GM04504 (cell line): ENCODE measurements around the gene MARK2.

Experiments used
- DNase-seq: peaks from one replicate; pipeline ENCODE4 v3.0.0-alpha.2; 2012; ENCODE audit warnings: low read depth

Gene MARK2

DNA sequence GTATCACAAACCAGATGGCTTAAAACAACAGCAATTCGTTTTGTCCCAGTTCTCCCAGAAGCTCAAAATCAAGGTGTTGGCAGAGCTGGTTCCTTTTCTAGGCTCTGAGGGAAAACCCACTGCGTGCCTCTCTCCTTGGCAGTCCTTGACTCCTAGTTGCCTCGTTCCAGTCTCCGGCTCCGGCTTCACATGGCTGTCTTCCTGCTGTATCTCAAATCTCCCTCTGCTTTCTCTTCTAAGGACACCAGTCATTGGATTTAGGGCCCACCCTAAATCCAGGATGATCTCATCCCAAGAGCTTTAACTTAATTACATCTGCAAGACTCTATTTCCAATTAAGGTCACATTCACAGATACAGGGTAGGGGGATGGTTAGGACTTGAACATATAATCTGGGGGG lies 90.7 kb downstream of the MARK2 start:
- DNase-seq = no peak

DNA sequence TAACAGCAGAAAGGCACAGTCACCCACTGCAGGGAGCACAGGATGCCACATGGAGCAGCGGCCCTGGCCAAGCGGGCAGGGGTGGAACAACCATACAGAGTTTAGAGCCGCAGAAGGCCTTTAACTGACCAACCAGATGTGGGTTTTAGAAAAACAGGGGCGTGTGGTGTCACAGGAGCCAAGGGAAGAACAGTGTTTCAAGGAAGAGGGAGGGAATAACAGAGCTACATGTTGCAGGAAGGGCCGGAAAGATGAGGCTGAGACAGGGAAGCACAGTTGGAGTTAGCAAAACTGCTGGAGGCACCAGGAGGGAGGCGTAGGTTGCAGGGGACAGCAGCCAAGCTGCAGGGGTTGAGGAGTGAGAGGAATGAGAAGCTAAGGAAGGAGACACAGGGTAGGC lies 92.1 kb downstream of the MARK2 start:
- DNase-seq = no peak

DNA sequence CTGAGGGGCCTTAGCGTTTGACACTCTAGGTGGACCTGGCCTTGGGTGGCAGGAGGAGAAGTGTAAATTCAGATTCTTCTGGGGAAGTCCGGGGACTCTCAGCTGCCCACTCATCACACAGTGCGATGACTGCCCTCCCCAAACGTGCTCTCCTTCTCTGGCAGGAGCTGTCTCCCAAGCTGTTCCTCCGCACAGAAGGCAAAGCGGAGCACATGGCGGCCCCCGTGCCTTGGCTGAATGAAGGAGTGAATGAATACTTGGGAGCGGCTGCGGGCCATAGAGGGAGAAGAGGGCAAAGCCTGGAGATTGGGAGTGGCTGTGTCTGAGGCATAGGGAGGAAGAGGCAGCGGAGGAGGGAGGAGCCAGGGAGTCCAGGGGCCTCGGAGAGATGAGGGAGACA lies 93.0 kb downstream of the MARK2 start:
- DNase-seq = no peak

DNA sequence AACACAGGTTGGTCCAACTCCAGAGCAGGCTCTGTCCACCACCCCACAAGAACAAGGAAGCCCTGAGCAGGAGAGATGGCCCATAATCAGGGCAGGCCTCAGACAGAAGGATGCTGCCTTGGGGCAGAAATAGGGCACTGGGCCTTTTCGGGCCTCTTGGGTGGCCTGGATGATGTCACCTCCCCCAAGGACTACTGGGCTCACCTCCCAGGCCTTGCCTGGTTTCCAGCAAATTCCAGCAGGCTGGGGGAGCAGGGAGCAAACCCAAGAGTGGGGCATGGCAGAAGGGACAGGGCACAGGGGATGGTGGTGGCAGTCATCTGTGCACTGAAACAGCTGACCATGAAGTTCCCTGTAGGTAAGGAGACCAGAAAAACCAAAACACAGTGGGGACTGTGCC lies 94.5 kb downstream of the MARK2 start:
- DNase-seq = no peak

DNA sequence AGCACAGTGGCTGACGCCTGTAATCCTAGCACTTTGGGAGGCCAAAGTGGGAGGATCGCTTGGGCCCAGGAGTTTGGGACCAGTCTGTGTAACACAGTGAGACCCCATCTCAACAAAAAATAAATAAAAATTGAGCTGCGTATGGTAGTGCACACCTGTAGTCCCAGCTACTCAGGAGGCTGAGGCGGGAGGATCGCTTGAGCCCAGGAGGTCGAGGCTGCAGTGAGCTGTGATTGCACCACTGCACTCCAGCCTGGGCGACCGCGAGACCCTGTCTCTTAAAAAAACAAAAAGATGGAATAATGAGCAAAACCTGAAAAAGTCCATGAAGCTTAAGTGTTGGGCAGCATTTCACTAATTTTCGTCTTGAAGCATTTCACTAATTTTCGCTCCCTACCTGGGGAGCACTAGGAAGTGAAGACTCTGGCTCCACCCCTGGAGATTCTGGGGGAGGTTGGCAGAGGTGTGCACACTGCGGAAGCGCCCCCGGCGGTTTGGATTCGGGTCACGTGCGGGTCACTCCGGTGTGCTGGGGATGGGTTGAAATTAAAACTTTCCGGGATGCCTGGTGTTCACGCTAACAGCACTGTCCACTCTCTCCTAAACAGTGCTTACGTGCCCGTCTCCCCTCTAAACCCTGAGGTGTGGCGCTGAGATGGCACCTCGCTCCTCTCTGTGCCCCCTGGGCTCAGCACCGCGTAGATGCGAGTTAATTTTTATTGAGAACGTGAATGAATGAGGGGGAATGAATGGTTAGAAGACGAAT lies 99.0 kb downstream of the MARK2 start:
- no peak for DNase-seq

DNA sequence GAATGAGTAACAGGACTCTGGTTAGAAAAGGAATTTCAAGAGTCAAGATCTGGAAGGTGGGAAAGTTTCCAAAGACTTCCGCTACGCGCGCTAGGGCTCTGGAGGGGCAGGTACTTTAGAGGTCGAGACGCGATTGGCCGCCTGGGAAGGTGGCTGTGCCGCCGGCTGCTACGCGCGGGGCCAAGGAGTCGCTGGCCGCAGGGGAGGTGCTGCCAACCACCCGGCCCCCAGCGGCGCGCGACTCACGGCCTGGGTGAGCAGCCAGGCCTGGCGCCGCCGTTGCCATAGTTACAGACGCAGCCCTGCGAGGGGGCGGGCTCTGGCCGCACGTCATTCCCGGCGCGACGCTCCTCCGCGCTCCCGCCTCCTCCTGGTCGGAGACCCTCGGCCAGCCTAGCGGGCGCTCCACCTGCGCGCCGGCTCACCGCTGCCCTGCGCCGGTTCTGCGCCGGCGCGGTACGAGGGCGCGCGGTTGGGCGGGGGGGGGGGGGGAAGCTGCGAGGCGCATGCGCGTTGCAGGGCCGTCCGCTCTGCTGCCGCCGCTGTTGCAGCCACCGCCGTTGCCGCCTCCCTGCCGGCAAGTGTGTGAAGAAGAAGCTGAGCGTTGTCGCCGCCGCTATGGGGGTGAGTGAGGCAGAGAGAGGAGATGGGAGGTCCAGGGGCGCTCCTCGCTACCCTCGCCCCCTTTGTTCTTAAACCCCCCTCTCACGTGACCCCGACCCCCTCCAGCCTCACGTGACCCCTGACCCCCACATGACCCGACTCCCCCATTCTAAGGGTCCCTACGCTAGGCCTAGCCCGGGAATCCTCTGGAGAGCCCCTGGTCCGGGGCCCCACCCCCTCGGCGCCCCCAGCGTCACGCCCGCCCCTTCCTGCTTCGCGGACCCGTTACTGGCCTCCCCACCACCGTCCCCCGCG lies 99.8 kb downstream of the MARK2 start, which contains the start of gene NAA40:
NAA40 (plus strand) TSS at position 524 of the 918 bp plus-strand sequence; CDS start at position 619, 95 bp downstream.
- peak; percentile 86 for DNase-seq

DNA sequence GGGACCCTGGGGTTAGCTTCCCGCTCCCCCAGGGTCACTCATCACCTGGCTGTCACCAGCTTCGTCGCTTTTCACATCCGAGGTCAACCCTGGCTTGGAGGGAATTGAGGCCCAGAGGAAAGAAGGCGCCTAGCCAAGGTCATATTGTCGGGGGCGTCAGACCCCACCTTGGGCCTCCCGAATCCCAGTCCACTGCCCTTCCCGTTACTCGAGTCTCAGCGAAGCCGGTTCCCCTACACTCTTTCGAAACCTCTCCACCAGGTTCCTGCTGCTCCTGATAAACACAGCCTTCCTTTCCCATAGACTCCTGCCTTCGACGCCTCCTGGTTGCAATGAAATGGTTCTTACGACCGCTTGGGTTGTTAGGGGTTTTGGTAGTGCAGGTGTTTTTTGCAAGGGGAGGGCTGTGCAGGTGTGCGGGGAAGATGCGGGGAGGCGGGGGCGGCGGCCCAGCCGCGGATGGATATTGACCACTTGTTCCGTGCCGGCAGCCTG lies 100.5 kb downstream of the MARK2 start:
- DNase-seq = no peak

DNA sequence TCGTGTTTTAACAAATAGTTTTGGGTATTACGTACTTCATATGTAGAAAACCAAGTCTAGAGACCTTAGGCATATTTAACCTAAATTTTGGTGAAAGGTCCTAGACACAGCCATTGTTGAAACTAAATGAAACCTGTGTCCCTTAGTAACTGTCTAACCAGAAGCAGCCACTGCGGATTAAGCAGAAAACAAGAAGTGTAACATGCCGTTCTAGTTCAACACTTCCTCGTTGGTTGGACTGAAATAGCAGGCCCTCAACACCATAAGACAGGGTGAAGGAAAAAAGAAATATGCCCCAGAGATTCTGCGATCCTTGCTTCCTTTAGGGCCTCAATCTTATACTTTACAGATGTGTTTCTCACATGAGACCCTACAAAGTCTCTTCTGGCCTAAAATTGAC lies 101.9 kb downstream of the MARK2 start:
- DNase-seq = no peak

DNA sequence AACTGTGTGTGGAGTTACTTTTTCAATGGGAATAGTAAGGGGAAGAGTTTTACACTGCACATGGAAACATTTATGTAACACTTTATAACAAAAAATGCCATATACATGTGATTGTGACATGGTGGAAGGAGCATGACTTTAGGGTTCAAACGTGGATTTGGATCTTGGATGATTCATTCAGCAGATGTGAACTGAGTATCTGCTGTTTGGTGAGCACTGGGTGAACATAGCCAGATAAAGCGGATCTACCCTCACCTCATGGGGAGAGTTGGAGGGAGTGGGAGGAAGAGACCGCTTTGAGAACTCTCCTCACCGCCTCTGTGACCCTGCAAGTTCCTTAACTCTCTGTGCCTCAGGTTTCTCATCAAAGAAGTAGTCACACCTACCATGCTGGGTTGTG lies 103.0 kb downstream of the MARK2 start:
- DNase-seq = no peak

DNA sequence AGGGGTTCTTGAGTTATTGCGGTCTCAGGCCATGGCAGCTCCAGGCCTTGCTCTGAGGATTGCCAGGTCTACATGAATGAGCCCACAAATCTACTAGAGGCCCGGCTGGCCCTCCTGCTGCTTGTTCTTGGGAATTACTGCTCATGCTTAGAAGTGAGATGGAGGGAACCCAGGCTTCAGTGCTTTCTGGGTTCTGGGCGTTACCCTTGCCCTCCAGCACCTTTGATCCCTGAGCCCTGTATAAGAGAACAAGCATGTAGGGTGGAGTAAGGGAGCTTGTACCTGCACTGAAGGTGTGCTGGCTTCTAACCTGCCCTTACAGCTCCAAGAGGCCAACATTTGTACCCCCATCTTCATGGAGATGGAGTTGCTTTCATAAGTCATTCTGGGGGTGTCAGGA lies 103.9 kb downstream of the MARK2 start:
- DNase-seq = no peak

DNA sequence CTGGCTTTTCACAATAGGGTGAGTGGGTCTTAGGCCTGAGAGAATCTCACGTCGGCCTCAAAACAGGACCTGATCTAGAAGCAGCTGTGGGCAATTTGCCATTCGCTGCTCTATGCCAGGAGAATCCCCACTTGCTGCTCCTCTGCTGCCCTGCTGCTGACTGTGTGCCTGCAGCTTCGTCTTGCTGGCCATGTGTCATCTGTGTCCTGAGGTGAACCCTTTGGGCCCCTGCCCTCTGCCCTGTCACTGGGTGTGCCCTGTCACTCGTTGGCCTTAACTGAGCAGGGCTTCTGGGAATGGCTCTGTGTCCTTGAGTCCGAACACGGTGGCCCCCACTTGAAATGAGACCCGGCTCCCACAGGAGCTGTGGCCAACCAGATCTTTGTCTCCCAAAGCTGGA lies 106.1 kb downstream of the MARK2 start:
- DNase-seq = no peak

DNA sequence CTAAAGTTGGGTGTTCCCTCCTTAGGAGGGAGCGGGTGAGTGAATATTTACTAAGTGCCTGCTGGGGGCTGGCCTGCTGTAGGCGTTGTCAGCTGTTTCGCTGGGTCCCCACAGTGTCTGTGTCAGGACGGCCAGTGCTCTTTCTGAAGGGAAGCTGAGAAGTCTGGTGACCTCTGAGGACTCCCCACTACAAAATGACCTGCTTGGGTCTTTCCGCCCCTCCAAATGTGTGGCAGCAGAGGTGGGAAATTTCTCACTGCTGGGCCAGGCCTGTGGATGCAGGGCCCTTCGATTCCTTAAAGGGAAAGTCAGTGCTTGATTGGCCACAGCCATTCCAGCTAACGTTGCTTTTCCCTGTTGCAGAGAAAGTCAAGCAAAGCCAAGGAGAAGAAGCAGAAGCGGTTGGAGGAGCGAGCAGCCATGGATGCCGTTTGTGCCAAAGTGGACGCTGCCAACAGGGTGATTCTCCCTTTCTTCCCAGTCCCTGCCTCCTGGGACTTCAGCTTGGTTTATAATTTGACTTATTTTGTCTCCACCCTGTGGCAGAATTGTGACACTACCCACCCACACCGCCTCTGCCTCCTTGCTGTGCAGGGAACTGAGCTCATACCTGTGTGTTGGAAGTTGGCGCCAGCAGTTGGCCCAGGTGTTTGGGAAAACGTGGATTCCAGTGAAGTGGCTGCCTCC lies 106.7 kb downstream of the MARK2 start:
- peak; percentile 63 for DNase-seq

DNA sequence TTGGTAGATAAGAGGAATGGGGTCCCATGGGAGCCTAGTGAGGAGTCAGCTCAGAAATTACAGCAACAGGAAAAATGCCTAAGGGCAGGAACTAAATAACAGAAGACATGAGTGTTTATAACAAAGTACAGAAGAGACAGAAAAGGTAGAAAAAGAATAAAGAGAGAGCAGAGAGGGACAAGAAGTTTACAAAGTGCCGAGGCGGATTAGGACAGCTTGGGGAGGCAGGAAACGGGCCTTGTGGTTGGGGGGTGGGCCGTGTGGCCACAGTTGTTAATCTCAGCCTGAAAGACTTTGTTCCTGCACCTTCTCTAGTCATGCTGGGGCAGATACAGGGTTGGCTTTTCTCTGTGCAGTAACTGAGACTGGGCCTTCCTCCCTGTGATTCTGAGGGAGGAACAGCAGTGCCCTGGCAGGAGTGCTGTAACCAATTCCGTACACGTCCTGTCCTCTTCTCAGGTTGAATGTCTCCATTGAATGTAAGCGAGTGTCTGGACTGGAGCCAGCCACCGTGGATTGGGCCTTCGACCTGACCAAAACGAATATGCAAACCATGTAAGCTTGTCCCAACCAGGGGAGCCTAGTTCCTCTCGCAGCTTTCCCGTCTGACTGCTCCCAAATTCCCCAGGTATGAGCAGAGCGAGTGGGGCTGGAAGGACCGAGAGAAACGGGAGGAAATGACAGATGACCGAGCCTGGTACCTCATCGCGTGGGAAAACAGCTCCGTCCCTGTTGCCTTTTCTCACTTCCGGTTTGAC lies 113.0 kb downstream of the MARK2 start:
- no peak for DNase-seq

DNA sequence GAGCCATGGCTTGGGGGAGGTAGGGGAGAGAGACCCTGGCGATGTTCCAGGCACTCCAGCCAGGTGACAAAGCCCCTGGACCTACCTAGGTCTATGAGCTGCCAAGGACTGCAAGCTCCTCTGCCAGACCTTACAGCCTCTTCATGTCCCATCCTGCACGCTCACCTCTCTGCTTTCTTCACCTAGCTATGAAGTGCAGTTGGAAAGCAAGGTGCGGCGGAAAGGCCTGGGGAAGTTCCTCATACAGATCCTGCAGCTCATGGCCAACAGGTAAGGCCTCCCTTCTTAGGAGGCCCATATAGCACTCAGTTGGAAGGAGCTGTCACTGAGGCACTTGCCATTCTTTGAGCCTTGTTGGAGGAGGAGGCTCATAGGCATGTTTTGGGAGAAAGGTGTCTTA lies 113.7 kb downstream of the MARK2 start:
- no peak for DNase-seq

DNA sequence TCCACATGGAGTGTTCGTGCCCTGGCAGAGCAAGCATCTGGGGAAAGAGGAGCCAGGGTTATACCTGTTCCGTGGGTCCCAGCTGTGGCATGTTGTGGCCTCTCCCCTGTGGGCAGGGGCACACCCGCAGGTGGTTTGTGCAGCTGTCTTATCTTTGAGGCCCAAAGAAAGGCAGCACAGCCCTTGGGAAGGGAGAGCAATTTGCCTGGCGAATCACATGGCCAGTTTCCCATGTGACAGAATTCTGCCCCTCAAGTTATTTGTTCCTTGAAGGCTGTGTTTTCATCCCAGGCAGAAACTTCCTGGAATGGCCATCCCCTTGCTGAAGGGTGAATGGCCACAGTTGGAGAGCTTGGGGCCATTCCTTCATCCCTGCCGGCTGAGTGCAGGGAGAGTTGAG lies 119.1 kb downstream of the MARK2 start:
- DNase-seq = no peak
